Activated CD8-positive, alpha-beta memory T cell treated with anti-CD3 and anti-CD28 coated beads for 24 hours (primary cell): Measurements from ENCODE around the gene LRRC73.
"Not testable (repeated sequence)": the region's sequence is repeated elsewhere in the genome, so short reads cannot be mapped to it uniquely, and the experiment has no call there.

Experiments used
- DNase-seq: peaks from one replicate; pipeline ENCODE4 v3.0.0-alpha.2; 2020

The LRRC73 gene

DNA sequence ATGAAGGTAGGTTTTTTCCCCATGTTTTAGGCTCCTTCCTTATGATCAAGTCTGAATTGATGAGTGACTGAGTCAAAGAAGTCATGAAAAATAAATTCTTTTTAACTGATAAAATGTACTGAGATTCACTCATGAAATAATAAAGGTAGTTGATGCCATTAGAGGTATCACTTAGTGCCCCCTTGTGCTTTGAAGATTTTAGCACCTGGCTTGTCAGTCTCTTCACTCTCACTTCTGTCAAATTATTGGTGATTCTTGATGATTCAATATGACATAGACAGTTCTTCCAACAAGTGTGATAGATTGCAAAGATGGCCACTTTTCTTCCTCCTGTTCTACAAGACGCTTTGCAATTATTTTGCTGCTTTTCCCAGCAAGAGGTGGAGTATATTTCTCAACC lies 50.6 kb downstream of the LRRC73 start:
- DNase-seq = no peak

DNA sequence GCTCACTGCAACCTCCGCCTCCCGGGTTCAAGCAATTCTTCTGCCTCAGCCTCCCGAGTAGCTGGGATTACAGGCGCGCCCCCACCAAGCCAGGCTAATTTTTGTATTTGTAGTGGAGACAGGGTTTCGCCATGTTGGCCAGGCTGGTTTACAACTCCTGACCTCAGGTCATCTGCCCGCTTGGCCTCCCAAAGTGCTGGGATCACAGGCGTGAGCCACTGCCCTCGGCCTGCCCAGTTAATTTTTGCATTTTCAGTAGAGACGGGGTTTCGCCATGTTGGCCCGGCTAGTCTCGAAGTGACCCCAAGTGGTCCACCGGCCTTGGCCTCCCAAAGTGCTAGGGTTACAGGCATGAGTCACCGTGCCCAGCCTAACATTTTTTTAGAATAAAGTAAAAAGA lies 52.0 kb downstream of the LRRC73 start:
- DNase-seq = not testable (repeated sequence)

DNA sequence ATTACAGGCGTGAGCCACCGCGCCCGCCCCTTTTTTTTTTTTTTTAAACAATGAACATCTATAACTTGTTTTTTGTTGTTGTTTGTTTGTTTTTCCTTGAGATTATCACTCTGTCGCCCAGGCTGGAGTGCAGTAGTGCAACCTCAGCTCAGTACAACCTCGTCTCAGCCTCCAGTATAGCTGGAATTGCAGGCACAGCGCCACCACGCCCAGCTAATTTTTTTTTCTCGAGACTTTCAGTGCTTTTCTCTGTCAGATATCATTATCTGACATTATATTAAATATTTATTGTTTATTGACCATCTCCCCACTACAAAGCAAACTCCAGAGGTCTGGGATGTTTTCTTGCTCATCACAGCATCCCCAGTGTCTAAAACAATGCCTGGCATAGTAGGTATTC lies 52.5 kb downstream of the LRRC73 start:
- no peak for DNase-seq
